Measurements from ENCODE around the gene KCTD5.

- TF ChIP-seq CTCF (conservative IDR thresholded peaks at IDR 0.05; ENCODE audit: low read length), result no peak
- no peak for TF ChIP-seq EZH2phosphoT487 (IDR thresholded peaks at IDR 0.05; ENCODE audit: borderline replicate concordance)
These were observed 25.9 kb downstream of the KCTD5 start for GRCh38 chr16:2708290-2708639.

Measured in Loucy (cell line).